SK-N-SH (cell line): Measurements from ENCODE around the gene ATP8A2.

Source experiments
- CTCF ChIP-seq: fragments of 200-600 bp; sonication (generic); IDR thresholded peaks from 2 replicates; pipeline ENCODE4 v1.6.1; 2017; ENCODE audit warnings: antibody characterized with exemption, mild to moderate bottlenecking, moderate library complexity
- EP300 ChIP-seq, 2 experiments: IDR thresholded peaks; 2 replicates each; pipeline versions ENCODE4 v1.4.0 to v1.6.1; 2012; ENCODE audit warnings: borderline replicate concordance in 1 of 2, low read depth in 1 of 2, low read length in 1 of 2
- RAD21 ChIP-seq: IDR thresholded peaks from 2 replicates; pipeline ENCODE4 v1.6.1; 2012; ENCODE audit warnings: mild to moderate bottlenecking, low read length
- RFX5 ChIP-seq: IDR thresholded peaks from 2 replicates; pipeline ENCODE4 v1.6.1; 2012; ENCODE audit warnings: mild to moderate bottlenecking, improper control_type of control experiment, low read length
- RXRA ChIP-seq: IDR thresholded peaks from 2 replicates; pipeline ENCODE4 v1.4.0; 2012; ENCODE audit warnings: low read depth, mild to moderate bottlenecking, borderline replicate concordance
- TEAD4 ChIP-seq: IDR thresholded peaks from 2 replicates; pipeline ENCODE4 v1.4.0; 2012; ENCODE audit warnings: mild to moderate bottlenecking, borderline replicate concordance; ENCODE audit not compliant: insufficient read depth

GRCh38 chr13:25429466-25429865, 57.7 kb downstream of the ATP8A2 start:
- no peak for TF ChIP-seq RXRA
- TF ChIP-seq RAD21: no peak
- no peak for TF ChIP-seq CTCF
- no peak for TF ChIP-seq EP300 (IDR thresholded peaks at IDR 0.05; ENCODE audit: borderline replicate concordance in 1 of 2, low read depth in 1 of 2, low read length in 1 of 2)
- TF ChIP-seq RFX5: no peak
- no peak for TF ChIP-seq TEAD4
